RPMI8226 (cell line): Measurements from ENCODE around the gene CLPTM1L.
"Not testable (repeated sequence)": the region's sequence is repeated elsewhere in the genome, so short reads cannot be mapped to it uniquely, and the experiment has no call there.

Source experiments
- DNase-seq: peaks from one replicate; pipeline ENCODE4 v3.0.0-alpha.2; 2015

The CLPTM1L gene

DNA sequence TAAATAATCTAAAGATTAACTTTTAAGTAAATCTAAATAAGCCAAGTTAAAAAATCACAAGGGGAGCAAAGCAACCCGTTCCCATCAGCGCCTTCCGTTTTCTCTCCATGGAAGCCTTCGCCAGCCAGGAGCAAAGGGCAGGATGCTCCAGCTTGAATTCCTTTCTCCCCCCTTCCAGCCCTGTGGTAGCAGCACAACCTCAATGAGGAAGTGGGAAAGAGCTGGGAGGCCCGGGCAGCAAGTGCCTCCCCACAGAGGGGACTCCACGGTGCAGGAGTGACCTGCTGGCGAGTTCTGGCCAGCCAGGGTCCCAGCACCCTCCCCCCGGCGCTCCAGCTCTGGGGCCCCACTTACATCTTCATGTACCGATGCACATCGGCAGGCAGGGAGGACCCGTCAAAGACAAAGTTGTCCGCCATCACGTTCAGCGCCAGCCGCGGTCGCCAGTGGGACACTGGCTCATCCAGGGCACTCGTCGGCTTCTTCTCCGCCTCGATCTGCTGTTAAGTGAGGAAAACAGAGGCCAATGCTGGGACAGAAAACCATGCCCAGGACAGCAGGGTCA lies 6.3 kb downstream of the CLPTM1L start:
- DNase-seq: no peak

DNA sequence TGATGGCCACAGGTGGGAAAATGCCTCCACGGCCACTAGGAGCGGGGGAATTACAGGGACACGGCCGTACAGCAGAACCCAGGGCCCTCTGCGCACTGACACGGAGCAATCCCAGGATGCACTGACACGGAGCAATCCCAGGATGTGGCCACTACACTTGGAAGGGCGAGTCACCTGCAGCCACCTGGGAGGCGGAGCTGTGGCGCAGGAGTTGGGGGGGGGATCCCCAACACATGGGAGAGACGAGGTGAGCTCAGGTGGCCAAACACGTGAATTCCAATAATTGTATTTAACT lies 6.8 kb downstream of the CLPTM1L start:
- no peak for DNase-seq

DNA sequence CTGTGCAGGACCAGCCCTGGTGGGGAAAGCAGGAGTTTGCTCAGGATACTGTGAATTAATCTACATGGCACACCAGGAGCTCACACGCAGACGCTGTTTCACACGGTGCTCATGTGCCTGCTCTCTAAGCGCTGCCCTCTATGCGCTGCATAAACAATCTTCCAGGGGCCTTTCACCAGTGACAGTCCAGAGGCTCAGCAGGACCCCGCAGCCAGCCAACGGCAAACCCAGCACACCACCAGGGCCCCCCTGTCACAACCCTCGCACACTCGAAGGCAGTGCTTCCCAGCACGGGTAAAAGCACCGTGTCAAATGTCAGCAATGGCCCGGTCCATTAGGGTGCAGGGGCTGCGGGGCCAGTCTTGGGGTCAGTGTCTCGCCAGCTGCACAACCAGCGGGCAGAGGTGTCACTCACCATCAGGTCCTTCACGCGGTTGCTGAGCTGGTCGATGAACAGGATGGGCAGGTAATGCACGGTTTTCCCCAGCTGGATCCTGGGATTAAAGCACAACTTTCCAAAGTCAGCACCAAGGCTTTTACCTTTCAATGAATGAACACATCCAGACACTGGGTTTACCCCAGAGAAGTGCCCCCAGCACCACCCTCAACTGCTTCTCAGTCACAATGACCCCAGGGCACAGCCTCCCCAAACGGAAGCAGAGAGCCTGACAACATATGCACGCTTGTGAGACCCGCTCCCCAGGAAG lies 7.3 kb downstream of the CLPTM1L start:
- DNase-seq: no peak

DNA sequence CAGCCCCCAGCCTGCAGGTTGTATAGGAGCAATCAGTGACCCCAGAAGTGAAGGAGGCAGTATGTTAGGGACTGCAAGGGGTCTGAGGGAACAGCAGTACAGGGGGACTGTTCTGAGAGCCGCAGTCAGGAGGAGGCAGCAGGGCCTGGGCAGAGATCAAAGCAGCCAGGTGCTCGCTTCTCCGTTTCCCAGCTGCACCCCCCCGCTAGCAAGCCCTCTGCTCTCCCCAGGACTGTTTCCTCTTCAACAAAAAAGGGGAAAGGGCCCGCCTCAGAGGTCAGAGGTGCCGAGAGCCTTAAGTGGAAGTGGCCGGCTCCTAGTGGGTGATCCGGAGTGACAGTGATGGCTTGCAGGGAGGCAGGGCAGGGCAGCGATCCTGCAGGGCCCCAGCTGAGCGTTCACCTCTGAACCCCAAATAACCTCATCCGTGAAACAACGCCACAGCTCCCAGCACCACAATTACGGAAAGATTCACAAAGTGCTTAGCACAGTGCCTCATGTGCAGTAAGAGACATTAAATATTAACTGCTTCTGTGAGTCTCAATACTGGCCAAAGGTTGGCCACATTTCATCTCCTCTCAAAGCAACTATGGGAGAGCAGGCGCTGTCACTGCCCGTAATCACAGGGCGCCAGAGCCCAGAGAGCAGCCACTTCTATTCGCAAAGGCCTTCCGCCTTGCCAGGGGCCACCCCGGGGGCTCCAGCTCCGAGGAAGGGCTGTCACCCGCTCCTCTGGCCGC lies 8.0 kb downstream of the CLPTM1L start:
- no peak for DNase-seq

DNA sequence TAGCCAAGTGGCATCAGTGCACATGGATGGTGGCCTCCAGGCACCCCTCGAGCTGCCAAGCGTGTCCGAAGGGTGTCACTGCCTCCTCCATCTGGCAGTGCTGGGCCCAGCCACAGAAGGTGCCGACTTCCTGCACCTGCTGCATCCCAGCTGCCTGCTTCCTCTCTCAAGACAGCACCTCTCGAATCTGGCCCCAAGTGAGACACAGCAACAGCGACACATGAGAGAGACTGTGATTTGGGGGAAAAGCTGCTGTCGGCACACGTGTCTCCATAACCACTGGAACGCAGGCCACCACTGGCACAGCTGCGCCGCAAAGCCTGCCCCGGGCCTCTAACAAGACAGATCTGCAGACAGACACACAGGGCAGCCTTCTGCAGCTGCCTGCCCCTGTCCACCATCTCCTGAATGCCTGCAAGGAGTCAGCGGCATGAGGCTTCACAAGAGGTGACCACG lies 8.8 kb downstream of the CLPTM1L start:
- DNase-seq: no peak

DNA sequence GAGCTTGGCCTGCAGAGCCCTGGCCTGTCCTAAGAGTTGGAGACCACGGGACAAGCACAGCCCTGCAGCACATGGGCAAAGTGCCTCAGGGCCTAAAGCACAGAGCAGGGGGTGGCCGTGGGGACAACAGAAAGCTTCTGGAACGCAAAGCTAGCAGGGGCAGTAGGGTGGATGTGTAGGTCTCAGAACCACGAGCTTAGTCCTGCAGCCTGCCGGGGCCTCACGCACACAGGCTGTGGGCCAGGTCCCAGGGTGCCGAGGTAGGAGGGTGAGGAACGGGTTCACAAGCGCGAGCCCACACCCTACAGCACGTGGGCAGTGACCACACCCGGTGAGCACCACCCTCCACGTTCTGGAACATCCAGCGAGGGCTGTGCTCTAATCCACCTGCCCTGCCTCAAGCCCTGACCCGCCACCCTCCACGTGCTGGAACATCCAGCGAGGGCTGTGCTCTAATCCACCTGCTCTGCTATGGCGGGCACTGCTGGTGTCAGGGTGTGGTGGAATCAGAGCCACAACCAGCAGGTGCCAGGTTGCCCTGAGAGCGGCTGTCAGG lies 9.3 kb downstream of the CLPTM1L start:
- DNase-seq: no peak

DNA sequence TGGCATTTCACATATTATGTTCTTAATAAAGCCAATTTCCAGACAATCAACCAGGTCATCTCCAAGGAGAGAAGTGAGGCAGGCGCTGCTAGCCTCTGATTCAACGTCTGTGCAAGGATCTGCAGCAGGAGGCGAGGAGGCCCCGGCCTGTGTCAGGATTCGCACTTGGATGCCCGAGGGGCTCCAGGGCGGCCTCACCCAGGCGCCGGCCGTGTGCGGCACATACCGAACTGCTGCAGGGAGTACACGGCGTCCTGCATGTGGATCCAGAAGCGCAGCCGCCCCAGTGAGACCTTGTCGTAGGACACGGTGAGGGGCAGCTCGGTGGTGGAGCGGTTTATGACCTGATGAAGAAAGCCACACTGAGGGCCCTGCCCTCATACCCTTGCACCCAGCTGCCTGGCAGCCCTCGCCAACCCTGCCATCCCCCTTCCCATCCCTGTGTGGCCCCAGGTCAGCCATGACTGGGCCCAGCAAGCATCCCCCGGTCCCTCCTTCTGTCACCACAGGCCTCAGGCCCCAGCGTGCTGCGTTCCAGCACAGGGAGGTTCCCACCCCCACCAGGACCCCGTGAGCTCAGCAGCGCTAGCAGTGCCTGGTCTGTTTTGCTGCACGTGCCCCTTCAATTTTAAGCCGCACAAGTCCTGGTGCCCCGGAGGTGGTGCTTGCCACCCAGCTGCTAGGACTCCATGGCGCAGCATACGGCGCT lies 9.9 kb downstream of the CLPTM1L start:
- DNase-seq: no peak

DNA sequence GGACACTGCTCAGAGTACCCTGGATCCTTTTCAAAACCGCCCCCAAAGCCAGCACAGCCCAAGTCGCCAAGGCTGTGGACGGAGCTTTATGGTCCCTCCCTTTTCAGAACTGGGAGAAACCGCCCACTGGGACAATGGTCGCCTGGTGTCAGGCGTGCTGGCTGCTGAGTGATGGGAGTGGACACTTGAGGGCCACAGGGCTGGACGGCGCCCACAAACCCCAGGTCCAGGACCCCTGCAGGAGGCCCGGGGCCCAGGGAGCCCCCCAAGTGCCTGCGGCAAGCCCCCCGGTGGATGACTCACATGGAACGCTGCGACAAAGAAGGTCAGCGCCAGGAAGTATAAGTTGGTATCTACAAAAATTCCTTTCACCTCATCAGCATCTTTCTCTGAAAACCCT lies 10.9 kb downstream of the CLPTM1L start:
- DNase-seq: no peak

DNA sequence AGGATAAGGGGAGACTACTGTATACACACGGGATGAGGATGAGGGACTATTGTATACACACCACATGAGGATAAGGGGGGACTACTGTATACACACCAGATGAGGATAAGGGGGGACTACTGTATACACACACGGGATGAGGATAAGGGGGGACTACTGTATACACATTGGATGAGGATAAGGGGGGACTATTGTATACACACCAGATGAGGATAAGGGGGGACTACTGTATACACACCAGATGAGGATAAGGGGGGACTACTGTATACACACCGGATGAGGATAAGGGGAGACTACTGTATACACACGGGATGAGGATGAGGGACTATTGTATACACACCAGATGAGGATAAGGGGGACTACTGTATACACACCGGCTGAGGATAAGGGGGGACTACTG lies 11.6 kb downstream of the CLPTM1L start:
- not testable (repeated sequence) for DNase-seq

DNA sequence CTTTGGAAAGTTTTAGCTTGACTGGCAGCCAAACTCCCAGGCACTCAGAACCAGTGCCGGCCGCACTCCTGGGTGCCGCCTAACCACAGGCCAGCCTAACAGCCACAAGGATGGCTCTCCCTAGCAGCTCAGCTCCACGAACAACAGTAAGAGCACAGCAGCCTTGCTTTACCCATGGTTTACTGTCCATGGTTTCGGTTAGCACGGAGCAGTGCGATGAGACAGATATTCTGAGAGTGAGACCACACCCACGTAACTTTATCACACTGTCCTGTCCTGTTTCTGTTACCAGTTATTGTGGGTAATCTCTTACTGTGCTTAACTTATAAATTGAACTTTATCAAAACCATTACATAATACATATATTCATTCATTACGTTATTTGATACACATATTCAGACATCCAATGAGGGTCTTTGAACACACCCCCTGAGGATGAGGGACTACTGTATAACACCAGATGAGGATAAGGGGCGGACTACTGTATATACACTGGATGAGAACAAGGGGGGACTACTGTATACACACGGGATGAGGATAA lies 12.4 kb downstream of the CLPTM1L start:
- DNase-seq: peak; percentile 42

DNA sequence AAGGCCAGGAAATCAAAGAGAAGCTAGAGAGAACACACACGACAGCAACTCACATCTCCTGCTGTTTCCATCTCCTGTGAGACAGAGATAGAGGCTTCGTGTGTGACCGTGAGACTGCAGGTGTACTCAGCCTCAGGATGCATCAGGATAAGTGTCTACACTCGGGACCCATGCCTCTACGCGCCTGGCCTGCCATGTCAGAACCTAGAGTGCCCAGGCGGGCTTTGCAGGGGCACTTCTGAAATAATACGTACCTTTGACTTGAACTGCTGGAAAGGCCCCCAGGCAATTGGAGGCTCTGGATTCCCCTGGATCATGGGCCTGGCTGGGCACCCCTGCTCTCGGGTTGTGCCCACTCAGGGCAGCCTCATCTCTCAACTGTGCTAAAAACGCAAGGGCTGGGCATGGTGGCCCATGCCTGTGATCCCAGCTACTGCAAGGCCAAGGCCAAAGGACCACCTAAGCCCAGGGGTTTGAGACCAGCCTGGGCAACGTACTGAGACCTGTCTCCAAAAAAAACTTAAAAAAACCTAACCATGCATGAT lies 13.0 kb downstream of the CLPTM1L start:
- no peak for DNase-seq

DNA sequence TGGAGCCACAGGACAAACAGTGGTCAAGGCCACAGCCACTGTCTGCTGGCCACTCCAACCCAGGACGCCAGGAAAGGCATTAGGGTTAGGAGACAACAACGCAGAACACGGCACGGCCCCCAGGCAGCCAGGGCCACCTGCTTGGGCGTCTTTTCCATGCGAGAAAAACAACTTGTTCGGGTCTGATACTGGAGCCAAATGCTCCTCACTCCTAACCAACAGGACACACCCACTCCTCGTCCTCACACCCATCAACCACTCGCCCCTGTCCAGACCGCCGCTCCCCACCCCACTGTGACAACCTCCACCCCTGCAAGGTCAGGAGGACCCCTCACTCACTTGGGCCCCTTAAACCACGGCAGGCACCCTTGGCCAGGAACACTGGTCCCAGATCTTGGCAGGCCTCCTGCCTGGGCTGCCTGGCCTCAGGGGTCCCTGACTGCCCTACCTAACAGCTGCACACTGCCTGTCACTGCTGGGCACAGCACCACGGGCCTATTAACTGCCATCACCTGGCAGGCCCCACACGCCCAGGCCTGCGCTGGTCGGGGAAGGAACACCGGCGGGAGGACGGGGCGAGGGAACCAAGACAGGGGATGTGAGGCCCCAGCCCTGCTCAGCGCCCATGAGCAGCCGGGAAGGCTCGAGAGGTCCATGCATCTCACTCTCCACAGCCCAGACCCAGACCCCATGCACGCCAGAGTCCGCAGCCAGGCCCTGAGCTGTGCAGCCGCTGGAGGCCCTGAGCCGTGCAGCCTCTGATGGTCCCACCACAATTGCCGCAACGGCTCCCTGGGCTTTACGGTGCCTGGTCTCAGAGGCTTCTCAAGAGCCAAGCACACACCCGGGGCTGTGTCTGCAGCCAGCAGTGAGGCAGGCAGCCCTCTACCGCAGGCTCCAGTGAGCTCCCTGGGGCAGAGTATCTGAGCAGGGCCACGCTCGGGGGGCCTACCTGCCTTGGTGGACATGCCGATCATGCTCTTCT lies 13.8 kb downstream of the CLPTM1L start:
- DNase-seq: no peak

DNA sequence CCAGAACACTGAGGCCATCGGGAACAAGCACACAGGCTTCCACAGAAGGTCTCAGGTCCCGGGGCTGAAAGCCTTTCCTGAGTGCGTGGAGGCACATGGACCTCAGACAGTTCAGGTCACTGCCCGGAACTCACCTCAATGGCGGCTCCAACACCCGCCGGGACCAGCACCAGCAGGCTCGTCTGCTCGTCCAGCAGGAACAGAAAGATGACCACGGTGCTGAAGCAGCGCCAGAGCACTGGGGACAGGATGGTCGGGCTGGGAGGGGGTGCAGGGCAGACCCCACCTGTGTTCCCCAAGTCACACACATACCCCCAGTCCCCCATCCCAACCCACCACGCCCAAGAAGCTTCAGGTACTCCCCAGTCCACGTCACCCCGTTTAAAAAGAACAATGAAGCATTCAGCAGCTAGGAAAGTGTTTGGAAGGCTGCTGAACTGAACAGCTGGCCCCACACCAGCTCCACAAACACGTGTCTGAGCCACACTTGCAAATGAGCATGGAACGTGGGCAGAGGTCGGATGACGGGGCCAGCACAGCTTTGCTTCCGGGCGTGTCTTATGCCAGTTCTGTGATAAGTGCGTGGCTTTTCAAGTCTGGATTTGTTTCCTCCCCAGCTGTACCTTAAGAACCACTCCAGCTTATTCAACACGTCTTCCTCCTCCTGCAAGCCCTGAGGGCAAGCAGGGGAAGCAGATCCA lies 14.6 kb downstream of the CLPTM1L start:
- DNase-seq: no peak

DNA sequence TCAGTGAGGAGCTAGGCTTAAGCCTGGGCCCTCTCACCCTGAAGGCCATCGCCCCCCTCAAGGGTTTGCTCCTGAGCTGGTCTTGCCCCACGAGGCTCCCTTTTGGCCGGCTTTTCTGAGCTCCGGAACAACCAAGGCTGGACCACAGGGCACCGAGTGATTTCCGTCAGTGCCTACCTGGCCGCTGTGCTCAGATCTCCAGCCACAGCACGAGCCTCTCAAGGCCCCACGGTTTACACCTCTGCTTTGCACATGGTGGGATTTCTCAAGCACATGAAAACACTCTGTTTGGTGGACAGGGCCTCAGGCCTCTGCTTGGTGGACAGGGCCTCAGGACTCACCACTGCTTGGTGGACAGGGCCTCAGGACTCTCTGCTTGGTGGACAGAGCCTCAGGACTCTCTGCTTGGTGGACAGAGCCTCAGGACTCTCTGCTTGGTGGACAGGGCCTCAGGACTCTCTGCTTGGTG lies 15.8 kb downstream of the CLPTM1L start:
- no peak for DNase-seq

DNA sequence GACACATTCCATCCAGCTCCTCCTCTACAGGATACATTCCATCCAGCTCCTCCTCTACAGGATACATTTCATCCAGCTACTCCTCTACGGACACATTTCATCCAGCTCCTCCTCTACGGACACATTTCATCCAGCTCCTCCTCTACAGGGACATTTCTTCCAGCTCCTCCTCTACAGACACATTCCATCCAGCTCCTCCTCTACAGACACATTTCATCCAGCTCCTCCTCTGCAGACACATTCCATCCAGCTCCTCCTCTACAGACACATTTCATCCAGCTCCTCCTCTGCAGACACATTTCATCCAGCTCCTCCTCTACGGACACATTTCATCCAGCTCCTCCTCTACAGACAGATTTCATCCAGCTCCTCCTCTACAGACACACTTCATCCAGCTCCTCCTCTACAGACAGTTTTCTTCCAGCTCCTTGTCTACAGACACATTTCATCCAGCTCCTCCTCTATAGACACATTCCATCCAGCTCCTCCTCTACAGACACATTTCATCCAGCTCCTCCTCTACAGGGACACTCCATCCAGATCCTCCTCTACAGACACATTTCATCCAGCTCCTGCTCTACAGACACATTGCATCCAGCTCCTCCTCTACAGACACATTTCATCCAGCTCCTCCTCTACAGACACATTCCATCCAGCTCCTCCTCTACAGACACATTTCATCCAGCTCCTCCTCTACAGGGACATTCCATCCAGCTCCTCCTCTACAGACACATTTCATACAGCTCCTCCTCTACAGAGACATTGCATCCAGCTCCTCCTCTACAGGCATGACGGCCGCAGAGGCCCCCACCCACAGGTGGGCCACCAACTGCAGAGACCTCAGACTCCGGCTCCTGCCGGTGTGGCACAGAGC lies 16.4 kb downstream of the CLPTM1L start:
- not testable (repeated sequence) for DNase-seq

DNA sequence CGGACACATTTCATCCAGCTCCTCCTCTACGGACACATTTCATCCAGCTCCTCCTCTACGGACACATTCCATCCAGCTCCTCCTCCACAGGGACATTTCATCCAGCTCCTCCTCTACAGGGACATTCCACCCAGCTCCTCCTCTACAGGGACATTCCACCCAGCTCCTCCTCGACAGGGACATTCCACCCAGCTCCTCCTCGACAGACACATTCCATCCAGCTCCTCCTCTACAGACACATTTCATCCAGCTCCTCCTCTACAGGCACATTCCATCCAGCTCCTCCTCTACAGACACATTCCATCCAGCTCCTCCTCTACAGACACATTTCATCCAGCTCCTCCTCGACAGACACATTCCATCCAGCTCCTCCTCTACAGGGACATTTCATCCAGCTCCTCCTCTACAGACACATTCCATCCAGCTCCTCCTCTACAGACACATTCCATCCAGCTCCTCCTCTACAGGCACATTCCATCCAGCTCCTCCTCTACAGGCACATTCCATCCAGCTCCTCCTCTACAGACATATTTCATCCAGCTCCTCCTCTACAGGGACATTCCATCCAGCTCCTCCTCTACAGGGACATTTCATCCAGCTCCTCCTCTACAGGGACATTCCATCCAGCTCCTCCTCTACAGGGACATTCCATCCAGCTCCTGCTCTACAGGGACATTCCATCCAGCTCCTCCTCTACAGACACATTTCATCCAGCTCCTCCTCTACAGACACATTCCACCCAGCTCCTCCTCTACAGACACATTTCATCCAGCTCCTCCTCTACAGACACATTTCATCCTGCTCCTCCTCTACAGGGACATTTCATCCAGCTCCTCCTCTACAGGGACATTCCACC lies 17.8 kb downstream of the CLPTM1L start:
- not testable (repeated sequence) for DNase-seq

DNA sequence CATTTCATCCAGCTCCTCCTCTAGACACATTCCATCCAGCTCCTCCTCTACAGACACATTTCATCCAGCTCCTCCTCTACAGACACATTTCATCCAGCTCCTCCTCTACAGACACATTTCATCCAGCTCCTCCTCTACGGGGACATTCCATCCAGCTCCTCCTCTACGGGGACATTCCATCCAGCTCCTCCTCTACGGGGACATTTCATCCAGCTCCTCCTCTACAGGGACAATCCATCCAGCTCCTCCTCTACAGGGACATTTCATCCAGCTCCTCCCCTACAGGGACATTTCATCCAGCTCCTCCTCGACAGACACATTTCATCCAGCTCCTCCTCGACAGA lies 18.4 kb downstream of the CLPTM1L start:
- not testable (repeated sequence) for DNase-seq

DNA sequence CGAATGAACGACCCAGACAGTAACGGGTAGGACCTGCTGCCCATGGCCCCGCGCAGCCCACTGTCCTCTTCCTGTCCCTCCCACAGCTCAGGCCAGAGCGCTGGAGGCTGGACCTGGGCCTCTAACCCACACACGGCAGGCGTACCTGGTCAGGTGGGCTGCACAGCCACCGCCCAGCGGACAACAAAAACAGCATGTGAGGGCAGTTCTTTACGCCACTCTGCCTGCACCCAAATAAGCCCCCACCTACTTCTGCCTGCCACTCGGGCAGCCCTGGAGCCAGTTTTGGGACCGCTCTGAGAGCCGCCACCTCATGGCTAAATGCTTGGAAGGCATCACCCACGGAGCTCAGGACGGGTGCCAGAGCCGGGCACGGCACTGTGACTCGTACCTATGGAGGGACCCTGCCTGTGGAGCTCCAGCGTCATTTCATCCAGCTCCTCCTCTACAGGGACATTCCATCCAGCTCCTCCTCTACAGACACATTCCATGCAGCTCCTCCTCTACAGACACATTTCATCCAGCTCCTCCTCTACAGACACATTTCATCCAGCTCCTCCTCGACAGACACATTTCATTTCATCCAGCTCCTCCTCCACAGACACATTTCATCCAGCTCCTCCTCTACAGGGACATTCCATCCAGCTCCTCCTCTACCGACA lies 18.9 kb downstream of the CLPTM1L start:
- DNase-seq: no peak
